Measurements from ENCODE around the gene EPB41. TPM values are rescaled to one million over a fixed set of nuclear protein-coding genes. Genes with fewer than 3 reads are reported as not detected.
A peak's percentile ranks its signal among the peaks of the same experiment; 100 is the strongest.
"Not testable (repeated sequence)": the region's sequence is repeated elsewhere in the genome, so short reads cannot be mapped to it uniquely, and the experiment has no call there.

Gene EPB41
- total RNA-seq, 2 donors from 2014 or later, result 50.7 to 60.5 TPM

DNA sequence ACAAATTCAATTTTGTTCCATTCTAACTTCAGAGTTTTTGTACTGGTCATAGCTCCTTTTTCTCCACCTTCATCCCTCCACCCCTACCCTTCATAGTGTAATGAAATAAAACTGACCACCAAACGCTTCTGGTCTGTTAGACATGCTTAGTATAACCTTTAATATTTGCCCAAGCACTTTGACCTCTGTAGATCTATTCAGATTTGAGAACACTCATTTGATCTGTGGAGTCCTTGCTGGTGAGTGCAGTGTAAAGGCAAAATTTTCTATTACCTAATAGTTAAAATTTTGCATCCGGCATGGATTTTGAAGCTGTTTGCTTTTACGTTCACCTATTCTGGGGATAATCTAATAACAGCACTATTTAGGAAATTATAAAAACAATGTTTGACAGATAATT is 168.2 kb downstream of the EPB41 start:
- H3K4me1 Mint-ChIP-seq (ENCODE audit: low read depth in 2 of 2), result no peaks in the 10 kb centered on the region
- no peak overlapping the region for H3K4me3 Mint-ChIP-seq
- ATAC-seq (no peak), DNase-seq (ENCODE audit: low spot score) (no peak)
- no peaks in the 10 kb centered on the region for H3K36me3 Mint-ChIP-seq
- H3K9me3 Mint-ChIP-seq, result no peaks in the 10 kb centered on the region
- no peaks in the 10 kb centered on the region for H3K27me3 Mint-ChIP-seq
- peak overlapping the region in 1 of 2 donors; percentile 25 for H3K27ac Mint-ChIP-seq

DNA sequence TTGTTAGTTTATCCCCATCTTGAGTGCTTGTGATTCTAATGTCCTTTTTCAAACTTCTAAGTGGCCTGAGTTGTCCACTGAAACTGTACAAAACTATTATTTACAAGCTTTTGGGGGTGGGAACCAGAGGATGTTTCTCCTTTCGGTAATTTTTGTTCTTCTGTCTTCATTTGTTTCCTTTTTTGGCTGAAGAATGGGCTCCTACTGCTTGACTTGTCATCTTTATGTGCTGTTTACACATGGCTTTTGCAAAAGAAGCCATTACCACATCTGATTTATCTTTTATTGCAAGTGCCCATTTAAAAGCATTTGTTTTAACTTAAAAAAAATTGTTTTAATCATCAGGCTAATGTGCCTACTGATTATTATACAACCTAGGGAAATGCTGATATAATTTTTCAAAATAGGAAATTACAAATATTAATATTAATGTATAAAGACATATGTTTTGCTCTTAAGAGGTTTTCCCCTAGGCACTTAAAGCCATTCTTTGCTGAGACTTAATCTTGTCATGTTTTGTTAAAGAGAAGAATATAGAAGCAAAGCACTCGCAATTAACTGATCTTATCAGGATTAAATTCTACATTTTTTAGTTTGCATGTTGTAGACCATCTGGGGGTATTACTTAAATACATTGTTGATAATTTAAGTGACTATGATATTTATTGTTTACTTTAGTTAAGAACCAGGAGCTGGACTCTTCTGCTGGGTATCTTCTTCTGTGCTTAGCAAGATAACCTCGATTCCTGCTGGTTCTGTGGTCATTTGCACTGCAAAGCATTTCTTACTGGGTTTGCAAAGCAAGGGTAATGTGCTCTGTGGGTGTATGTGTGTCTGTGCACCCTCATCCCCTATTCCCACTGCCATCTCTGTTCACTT is 169.2 kb downstream of the EPB41 start:
- ATAC-seq (no peak), DNase-seq (ENCODE audit: low spot score) (no peak)
- no peaks in the 10 kb centered on the region for H3K27me3 Mint-ChIP-seq
- H3K4me1 Mint-ChIP-seq (ENCODE audit: low read depth in 2 of 2), result no peaks in the 10 kb centered on the region
- H3K4me3 Mint-ChIP-seq, result no peak overlapping the region
- H3K9me3 Mint-ChIP-seq, result no peaks in the 10 kb centered on the region
- H3K36me3 Mint-ChIP-seq, result no peaks in the 10 kb centered on the region
- H3K27ac Mint-ChIP-seq, result no peak overlapping the region

DNA sequence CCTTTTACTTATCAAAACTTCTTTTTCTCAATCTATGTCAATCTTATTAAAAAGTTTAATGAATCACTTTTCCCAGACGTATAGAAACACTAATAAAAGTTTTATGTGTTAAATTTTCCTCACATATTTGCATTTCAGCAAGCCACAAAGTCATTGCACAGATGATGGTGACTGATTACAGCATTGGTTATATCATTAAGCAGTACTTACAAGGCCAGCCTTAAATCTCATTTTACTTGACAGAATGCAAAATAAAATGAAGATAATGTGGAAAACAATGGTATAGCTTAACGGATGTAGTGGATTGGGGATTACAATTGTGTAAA is 169.8 kb downstream of the EPB41 start:
- no peaks in the 10 kb centered on the region for H3K9me3 Mint-ChIP-seq
- no peaks in the 10 kb centered on the region for H3K27me3 Mint-ChIP-seq
- H3K4me1 Mint-ChIP-seq (ENCODE audit: low read depth in 2 of 2), result no peaks in the 10 kb centered on the region
- H3K27ac Mint-ChIP-seq, result no peak overlapping the region
- H3K4me3 Mint-ChIP-seq, result no peak overlapping the region
- DNase-seq (ENCODE audit: low spot score) (no peak), ATAC-seq (no peak)
- peaks cover under 1% of the 10 kb centered on the region for H3K36me3 Mint-ChIP-seq

DNA sequence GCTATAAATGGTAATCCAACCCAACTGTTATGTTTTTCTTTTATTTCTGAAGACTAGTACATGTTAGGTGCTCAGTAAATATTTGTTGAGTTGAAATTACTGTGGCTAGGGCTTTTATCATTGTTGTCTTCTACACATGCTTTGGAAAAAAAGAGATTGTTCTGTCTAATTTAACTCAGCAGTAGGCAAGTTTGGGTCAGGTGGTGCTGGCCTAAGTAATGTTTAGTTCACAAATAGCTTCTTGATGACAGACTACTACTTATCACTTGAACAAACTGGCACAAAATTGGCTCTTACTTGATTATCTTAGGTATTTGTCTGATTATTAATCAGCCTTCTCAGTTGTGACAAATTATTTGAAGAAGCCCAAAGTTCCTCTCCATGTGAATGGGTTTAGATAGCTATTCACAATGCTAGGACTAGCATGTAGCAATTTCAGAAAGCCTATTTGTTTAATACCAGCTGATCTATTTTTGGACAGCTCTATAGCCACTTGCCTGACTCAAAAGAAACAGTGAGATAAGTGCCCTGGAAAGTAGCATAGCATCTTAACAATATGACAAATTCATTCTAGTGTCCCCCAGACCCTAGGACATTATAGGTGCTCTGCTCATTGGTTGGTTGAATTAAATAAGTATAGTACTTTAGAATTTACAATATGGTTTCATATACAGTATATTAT is 176.7 kb downstream of the EPB41 start:
- no peak overlapping the region for H3K27ac Mint-ChIP-seq
- H3K4me3 Mint-ChIP-seq, result no peak overlapping the region
- peaks cover 6 to 9% of the 10 kb centered on the region in 2 donors for H3K4me1 Mint-ChIP-seq (ENCODE audit: low read depth in 2 of 2)
- H3K9me3 Mint-ChIP-seq, result no peaks in the 10 kb centered on the region
- peaks cover 17% of the 10 kb centered on the region for H3K36me3 Mint-ChIP-seq
- no peaks in the 10 kb centered on the region for H3K27me3 Mint-ChIP-seq
- ATAC-seq (no peak), DNase-seq (ENCODE audit: low spot score) (no peak)

DNA sequence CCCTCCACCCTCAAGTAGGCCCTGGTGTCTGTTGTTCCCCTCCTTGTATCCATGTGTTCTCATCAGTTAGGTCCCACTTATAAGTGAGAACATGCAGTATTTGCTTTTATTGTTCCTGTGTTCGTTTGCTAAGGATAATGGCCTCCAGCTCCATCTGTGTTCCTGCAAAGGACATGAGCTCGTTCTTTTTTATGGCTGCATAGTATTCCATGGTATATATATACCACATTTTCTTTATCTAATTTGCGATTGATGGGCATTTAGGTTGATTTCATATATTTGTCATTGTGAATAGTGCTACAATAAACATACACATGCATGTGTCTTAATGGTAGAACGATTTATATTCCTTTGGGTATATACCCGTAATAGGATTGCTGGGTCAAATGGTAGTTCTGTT is 178.3 kb downstream of the EPB41 start:
- not testable (repeated sequence) for ATAC-seq; H3K4me3 Mint-ChIP-seq; H3K27ac Mint-ChIP-seq; H3K4me1 Mint-ChIP-seq (ENCODE audit: low read depth in 2 of 2); H3K9me3 Mint-ChIP-seq; H3K27me3 Mint-ChIP-seq; DNase-seq (ENCODE audit: low spot score)
- peaks cover 21% of the 10 kb centered on the region for H3K36me3 Mint-ChIP-seq

DNA sequence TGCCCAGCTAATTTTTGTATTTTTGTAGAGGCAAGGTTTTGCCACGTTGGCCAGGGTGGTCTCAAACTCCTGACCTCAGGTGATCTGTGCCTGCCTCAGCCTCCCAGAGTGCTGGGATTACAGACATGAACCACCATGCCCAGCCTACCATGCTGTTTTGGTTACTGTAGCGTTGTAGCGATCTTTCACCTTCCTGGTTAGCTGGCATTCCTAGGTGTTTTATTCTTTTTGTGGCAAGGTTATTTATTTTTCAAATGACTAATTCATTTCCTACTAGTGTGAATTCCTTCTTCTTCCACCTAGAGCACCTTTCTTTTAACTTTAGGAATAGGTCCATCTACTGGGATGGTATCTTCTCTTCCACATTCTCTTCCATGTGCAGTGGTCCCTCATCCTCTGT is 180.1 kb downstream of the EPB41 start:
- Mint-ChIP-seq H3K4me1 (ENCODE audit: low read depth in 2 of 2) (peaks cover 6% of the 10 kb centered on the region in 2 donors), H3K27ac (no peak overlapping the region), H3K36me3 (peaks cover 21% of the 10 kb centered on the region), H3K9me3 (no peaks in the 10 kb centered on the region), H3K4me3 (no peak overlapping the region), H3K27me3 (no peaks in the 10 kb centered on the region)
- no peak for DNase-seq (ENCODE audit: low spot score)
- ATAC-seq, result no peak

DNA sequence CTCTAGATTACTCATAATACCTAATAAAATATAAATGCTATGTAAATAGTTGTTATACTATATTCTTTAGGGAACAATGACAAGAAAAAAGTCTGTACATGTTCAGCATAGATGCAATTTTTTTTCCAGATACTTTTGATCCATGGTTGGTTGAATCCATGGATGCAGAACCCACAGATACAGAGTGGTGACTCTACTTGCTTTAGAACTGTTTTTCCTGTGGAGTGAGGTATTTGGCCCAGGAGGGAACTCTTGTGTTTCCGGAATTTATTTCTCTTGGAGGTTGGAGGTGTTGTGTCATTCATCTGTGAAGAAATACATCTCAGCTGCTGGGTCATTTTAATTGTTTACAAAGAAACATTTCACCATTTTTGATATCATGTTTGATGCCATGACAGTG is 180.6 kb downstream of the EPB41 start:
- Mint-ChIP-seq H3K27ac (no peak overlapping the region), H3K4me3 (no peak overlapping the region), H3K27me3 (no peaks in the 10 kb centered on the region)

DNA sequence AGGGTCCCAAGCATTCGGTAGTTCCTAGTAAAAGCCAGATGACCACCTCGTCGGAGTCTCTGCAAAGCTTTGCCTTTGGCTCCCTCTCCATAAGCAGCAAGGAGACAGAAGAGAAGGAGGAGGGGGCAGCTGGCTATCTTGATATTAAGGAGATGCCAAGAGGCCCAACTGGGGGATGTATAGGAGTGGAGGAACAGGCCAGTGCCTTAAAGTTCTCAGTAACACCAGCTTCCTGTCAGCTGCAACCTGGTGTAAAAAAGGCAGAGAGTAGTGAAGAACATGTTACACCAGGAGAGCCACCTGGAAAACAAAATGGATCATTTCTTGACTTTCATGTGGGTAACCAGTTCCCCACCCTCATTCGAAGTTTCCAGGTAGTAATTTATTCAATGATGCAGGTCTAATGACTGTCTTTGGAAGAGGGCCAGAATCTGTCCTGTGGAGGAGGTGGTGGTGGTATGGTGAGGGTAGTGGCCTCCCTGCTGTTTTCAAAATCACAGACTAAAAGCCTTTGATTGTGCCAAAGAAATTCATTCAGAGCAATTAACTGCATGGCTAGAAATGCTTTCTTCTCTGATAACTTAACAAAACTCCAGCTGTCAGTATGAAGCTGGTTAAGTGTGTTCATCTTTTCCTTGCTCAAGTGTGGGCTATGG is 182.0 kb downstream of the EPB41 start:
- peaks cover 18% of the 10 kb centered on the region for H3K36me3 Mint-ChIP-seq
- no peak overlapping the region for H3K4me3 Mint-ChIP-seq
- H3K27me3 Mint-ChIP-seq, result no peaks in the 10 kb centered on the region
- H3K4me1 Mint-ChIP-seq (ENCODE audit: low read depth in 2 of 2), result peaks cover 0 to 6% of the 10 kb centered on the region in 2 donors
- ATAC-seq (no peak), DNase-seq (ENCODE audit: low spot score) (no peak)
- H3K27ac Mint-ChIP-seq, result peak overlapping the region in 1 of 2 donors; percentile 71
- H3K9me3 Mint-ChIP-seq, result no peaks in the 10 kb centered on the region

More for the DNA sequence above, 180.6 kb downstream of the EPB41 start:
- Mint-ChIP-seq H3K9me3 (no peaks in the 10 kb centered on the region), H3K4me1 (ENCODE audit: low read depth in 2 of 2) (peaks cover 1 to 6% of the 10 kb centered on the region in 2 donors), H3K36me3 (peaks cover 19% of the 10 kb centered on the region)
- ATAC-seq, result no peak
- DNase-seq (ENCODE audit: low spot score), result no peak

DNA sequence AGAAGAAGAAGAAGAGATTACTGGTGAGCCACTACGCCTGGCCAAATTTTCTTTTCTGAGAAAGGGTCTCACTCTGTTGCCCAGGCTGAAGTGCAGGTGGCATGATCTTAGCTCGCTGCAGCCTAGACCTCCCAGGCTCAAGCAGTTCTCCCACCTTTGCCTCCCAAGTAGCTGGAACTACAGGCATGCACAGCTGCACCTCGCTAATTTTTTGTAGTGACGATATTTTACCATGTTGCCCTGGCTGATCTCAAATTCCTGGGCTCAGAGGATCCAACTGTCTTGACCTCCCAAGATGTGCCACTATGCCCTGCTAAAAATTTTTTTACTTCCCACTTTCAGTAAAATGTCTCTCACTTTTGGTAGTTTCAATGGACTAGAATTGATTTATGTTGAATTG is 184.9 kb downstream of the EPB41 start:
- H3K36me3 Mint-ChIP-seq, result peaks cover 10% of the 10 kb centered on the region
- H3K9me3 Mint-ChIP-seq, result no peaks in the 10 kb centered on the region
- H3K4me1 Mint-ChIP-seq (ENCODE audit: low read depth in 2 of 2), result peaks cover 0 to 6% of the 10 kb centered on the region in 2 donors
- H3K4me3 Mint-ChIP-seq, result no peak overlapping the region
- ATAC-seq (no peak), DNase-seq (ENCODE audit: low spot score) (no peak)
- H3K27ac Mint-ChIP-seq, result no peak overlapping the region
- H3K27me3 Mint-ChIP-seq, result no peaks in the 10 kb centered on the region

DNA sequence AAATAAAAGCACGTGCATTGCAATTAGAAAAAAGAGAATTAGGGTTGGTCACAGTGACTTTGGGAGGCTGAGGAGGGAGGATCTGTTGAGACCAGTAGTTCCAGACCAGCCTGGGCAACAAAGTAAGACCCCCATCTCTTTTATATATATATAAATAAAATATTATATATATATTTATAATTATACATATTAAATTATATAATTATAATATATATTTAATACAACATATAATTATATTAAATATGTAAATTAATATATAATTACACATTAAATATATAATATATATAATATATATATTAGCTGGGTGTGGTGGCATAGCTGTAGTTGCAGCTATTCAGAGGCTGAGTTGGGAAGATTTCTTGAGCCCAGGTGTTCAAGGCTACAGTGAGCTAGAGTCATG is 186.1 kb downstream of the EPB41 start:
- Mint-ChIP-seq H3K9me3 (no peaks in the 10 kb centered on the region), H3K4me1 (ENCODE audit: low read depth in 2 of 2) (peaks cover 0 to 6% of the 10 kb centered on the region in 2 donors), H3K4me3 (no peak overlapping the region), H3K27ac (no peak overlapping the region), H3K36me3 (peaks cover 10% of the 10 kb centered on the region), H3K27me3 (no peaks in the 10 kb centered on the region)
- ATAC-seq (no peak), DNase-seq (ENCODE audit: low spot score) (no peak)

DNA sequence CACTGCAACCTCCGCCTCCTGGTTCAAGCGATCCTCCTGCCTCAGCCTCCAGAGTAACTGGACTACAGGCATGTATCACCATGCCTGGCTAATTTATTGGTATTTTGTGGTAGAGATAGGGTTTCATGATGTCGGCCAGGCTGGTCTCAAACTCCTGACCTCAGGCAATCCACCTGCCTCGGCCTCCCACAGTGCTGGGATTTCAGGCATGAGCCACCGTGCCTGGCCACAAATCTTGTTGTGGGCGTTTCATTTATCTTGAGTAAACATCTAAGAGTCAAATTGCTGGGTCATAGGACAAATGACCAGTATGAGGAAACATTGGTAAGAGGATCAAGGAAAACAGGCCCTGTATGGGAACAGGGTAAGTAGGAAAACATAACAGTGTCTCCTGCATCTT is 191.5 kb downstream of the EPB41 start:
- no peak overlapping the region for H3K27ac Mint-ChIP-seq
- no peak for DNase-seq (ENCODE audit: low spot score)
- no peaks in the 10 kb centered on the region for H3K9me3 Mint-ChIP-seq
- H3K4me3 Mint-ChIP-seq, result no peak overlapping the region
- no peaks in the 10 kb centered on the region for H3K36me3 Mint-ChIP-seq
- no peaks in the 10 kb centered on the region for H3K27me3 Mint-ChIP-seq
- no peak for ATAC-seq
- H3K4me1 Mint-ChIP-seq (ENCODE audit: low read depth in 2 of 2), result no peaks in the 10 kb centered on the region

DNA sequence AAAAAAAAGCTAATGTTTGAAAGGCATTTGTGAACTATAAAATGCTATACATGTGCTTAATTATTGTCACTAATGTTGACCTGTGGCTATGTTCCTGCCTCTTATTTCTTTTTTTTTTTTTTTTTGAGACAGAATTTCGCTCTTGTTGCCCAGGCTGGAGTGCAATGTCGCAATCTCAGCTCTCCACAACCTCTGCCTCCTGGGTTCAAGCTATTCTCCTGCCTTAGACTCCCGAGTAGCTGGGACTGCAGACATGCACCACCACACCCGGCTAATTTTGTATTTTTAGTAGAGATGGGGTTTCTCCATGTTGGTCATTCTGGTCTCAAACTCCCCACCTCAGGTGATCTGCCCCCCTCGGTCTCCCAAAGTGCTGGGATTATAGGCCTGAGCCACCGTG is 193.7 kb downstream of the EPB41 start:
- not testable (repeated sequence) for H3K4me1 Mint-ChIP-seq (ENCODE audit: low read depth in 2 of 2); ATAC-seq; H3K27me3 Mint-ChIP-seq; H3K27ac Mint-ChIP-seq; DNase-seq (ENCODE audit: low spot score); H3K36me3 Mint-ChIP-seq; H3K4me3 Mint-ChIP-seq; H3K9me3 Mint-ChIP-seq

DNA sequence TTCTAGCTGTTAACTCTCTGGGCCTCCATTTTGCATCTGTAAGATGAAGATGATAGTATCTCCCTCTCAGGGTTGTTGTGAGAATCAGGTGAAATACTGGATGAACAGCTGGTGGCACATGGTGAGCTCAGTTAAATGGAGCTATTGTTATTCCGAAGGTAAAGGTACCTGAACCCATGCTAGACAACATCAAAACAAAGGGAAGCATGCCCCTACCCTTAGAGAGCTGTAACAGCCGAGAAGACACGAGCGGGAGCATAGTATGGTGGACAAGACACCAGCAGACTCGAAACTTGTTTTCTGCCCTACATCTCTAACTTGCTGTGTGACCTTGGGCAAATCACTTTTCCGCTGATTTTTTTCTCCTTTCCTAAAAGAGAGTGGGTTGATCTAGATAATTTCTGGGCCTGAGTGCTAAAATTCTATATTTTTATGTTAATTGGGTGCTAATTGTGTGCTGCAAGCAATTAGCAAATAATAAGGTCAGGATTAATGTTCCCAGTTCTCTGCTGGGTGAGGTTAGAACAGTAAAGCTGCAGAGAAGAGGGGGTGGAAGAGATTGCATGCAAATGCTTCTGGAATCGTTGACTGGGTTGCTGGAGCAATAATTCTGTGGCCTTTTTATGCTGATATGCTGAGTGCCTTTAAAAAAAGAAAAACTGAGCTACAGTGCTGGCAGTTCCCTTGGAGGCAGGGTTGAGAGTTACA is 198.5 kb downstream of the EPB41 start:
- no peak for DNase-seq (ENCODE audit: low spot score)
- no peak overlapping the region for H3K27ac Mint-ChIP-seq
- H3K27me3 Mint-ChIP-seq, result no peaks in the 10 kb centered on the region
- no peaks in the 10 kb centered on the region for H3K9me3 Mint-ChIP-seq
- H3K4me3 Mint-ChIP-seq, result no peak overlapping the region
- no peak for ATAC-seq
- H3K36me3 Mint-ChIP-seq, result peaks cover 11% of the 10 kb centered on the region
- H3K4me1 Mint-ChIP-seq (ENCODE audit: low read depth in 2 of 2), result peaks cover 0 to 6% of the 10 kb centered on the region in 2 donors
